ENCODE data around the gene CCNH. TPM values are rescaled to one million over a fixed set of nuclear protein-coding genes. Genes with fewer than 3 reads are reported as not detected.

CCNH gene
- polyA plus RNA-seq, 1 of the 3 experiments (the other 2 are of a cell fraction): 29.1 TPM

- POLR2A ChIA-PET: no interaction called here
- no peak overlapping the region for H3K4me2 ChIP-seq
- 11% methylated on average over 1 of the region's 1 CpG for WGBS (ENCODE audit: low lambda C conversion rate)
Measured at GRCh38 chr5:87434461-87434860, 21.7 kb upstream of the CCNH start.

More at GRCh38 chr5:87434461-87434860, 21.7 kb upstream of the CCNH start:
- Histone ChIP-seq H3K9me3 (no peaks in the 10 kb centered on the region), H3K4me3 (ENCODE audit: low read depth in 2 of 2, low read length in 1 of 2) (no peak overlapping the region), H2AFZ (ENCODE audit: low read depth) (no peak overlapping the region), H3K79me2 (ENCODE audit: insufficient read depth) (no peaks in the 10 kb centered on the region), H3K9me2 (no peaks in the 10 kb centered on the region), H3K4me1 (ENCODE audit: control insufficient read depth in 1 of 2, insufficient read depth in 2 of 2, low read depth in 1 of 2, low read length in 1 of 2) (no peaks in the 10 kb centered on the region), H4K20me1 (ENCODE audit: insufficient read depth) (no peaks in the 10 kb centered on the region), H3K36me3 (replicated peaks in 1 of 2; ENCODE audit: control insufficient read depth in 1 of 2, insufficient read depth in 2 of 2, low read length in 1 of 2) (no peaks in the 10 kb centered on the region), H3K27ac (ENCODE audit: low read depth in 2 of 2, low read length in 1 of 2) (no peak overlapping the region), H3F3A (replicated peaks; ENCODE audit: insufficient read depth) (no peaks in the 10 kb centered on the region), H3K9ac (no peak overlapping the region), H3K27me3 (ENCODE audit: insufficient read depth) (no peaks in the 10 kb centered on the region)
- no peak for TF ChIP-seq USF1 (IDR thresholded peaks at IDR 0.05; ENCODE audit: borderline replicate concordance, low read depth)
- no peak for TF ChIP-seq REST (IDR thresholded peaks at IDR 0.05; ENCODE audit: low read depth, low read length)
- no peak for TF ChIP-seq USF2 (IDR thresholded peaks at IDR 0.05; ENCODE audit: borderline replicate concordance, low read depth, low read length)
- no peak for TF ChIP-seq NFIC (IDR thresholded peaks at IDR 0.05; ENCODE audit: borderline replicate concordance)
- TF ChIP-seq SMC3 (IDR thresholded peaks at IDR 0.05; ENCODE audit: low read depth, low read length): no peak
- TF ChIP-seq CHD2 (IDR thresholded peaks at IDR 0.05; ENCODE audit: low read length, partially characterized antibody): no peak
- no peak for TF ChIP-seq YY1 (IDR thresholded peaks at IDR 0.05; ENCODE audit: low read depth)
- TF ChIP-seq TEAD4 (IDR thresholded peaks at IDR 0.05; ENCODE audit: borderline replicate concordance, insufficient read depth): no peak
- TF ChIP-seq GABPA (IDR thresholded peaks at IDR 0.05; ENCODE audit: low read depth): no peak
- no peak for TF ChIP-seq JUND (IDR thresholded peaks at IDR 0.05)
- no peak for TF ChIP-seq NRF1 (IDR thresholded peaks at IDR 0.05; ENCODE audit: low read depth, low read length)
- TF ChIP-seq CTCF (IDR thresholded peaks at IDR 0.05): no peak
- no peak for TF ChIP-seq EZH2phosphoT487 (IDR thresholded peaks at IDR 0.05; ENCODE audit: borderline replicate concordance, low read depth)
- no peak for TF ChIP-seq MEF2A (IDR thresholded peaks at IDR 0.05; ENCODE audit: borderline replicate concordance, low read depth)
- TF ChIP-seq RXRA (IDR thresholded peaks at IDR 0.05; ENCODE audit: borderline replicate concordance, low read depth): no peak
- no peak for TF ChIP-seq GATA2 (CRISPR knock-in tag; IDR thresholded peaks at IDR 0.05)
- CTCF ChIA-PET: no interaction called here
- no peak for DNase-seq
